Left lobe of liver (tissue), 2 donors: ENCODE measurements around the gene TNIP3. TPM values are rescaled to one million over a fixed set of nuclear protein-coding genes. Genes with fewer than 3 reads are reported as not detected.
"Not testable (repeated sequence)": the region's sequence is repeated elsewhere in the genome, so short reads cannot be mapped to it uniquely, and the experiment has no call there.

ENCODE experiments used
- ATAC-seq: fragments of 200-7000 bp; cut with Tn5 transposase; one replicate; pipeline ENCODE4 v1.9.1; 2020; ENCODE audit warnings: mild to moderate bottlenecking, moderate library complexity
- DNase-seq: peaks from one replicate; pipeline ENCODE4 v3.0.0-alpha.2; 2020; ENCODE audit warnings: low spot score
- total RNA-seq: library from RNA; stranded (reverse); gene quantifications from one replicate; pipeline ENCODE4 v1.2.1, GENCODE V29; 2021
- donor health status: DM: no; HTN: no; CAD: no; lungs with moderate emphysema.
- donor health status: DM: no; HTN: yes; CAD: no.

The TNIP3 gene
- total RNA-seq, 1 donor from 2014 or later: not detected

- ATAC-seq (no peak), DNase-seq (no peak)
Measured at GRCh38 chr4:121177246-121178137, 13.4 kb upstream of the TNIP3 start.

DNA sequence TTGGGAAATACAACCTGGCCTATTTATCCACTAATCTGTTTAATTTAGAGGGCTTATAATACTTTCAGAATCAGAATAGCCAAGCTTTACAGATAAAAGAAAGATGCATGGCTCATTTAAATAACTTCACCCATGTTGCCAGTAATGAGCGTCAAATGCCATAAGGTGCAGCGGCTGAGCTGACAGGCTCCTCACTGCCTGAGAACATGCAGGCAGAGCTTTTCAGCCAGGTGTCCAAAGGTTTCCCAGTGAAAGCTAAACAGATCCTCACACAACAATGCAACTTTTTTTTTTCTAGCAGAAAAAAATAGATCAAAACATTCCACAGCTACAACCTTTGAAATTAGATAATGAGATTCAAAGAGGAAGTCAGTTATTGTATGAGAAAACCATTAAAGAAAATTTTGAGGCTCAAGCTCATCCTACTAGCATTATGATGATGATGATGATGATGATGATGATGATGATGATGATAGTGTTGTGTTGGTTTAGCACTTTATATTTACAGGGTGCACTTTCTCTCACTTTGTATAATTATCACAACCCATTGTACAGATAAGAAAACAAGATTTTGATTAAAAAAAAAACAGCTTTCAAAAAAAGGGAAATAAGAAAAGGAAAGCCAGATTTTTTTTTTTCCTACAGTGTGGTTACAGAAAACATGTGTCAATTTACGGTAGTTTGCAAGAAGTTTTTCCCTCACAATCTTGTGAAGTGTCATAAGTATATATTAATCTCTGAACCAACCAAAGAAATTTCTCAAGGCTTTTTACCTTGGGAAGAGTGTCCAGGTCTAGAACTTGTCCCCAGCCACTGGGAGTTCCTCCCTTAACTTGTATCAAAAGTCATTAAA is 12.2 kb upstream of the TNIP3 start:
- ATAC-seq: no peak

DNA sequence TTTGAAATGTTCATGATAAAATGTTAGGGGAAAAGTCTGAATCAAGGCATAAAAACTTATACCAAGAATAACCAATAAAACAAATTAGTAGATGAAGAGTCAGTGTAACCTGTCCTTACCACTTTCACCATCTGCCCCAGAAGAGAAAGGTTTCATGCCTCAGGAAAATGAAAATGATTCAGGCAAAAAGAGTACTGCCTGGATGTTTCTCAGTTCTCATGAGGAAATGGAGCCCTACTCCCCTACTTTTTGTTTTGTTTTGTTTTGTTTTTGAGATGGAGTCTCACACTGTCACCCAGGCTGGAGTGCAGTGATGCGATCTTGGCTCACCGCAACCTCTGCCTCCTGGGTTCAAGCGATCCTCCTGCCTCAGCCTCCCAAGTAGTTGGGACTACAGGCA is 7.4 kb upstream of the TNIP3 start:
- DNase-seq, ATAC-seq: not testable (repeated sequence)

More for the DNA sequence above, 12.2 kb upstream of the TNIP3 start:
- DNase-seq: no peak

DNA sequence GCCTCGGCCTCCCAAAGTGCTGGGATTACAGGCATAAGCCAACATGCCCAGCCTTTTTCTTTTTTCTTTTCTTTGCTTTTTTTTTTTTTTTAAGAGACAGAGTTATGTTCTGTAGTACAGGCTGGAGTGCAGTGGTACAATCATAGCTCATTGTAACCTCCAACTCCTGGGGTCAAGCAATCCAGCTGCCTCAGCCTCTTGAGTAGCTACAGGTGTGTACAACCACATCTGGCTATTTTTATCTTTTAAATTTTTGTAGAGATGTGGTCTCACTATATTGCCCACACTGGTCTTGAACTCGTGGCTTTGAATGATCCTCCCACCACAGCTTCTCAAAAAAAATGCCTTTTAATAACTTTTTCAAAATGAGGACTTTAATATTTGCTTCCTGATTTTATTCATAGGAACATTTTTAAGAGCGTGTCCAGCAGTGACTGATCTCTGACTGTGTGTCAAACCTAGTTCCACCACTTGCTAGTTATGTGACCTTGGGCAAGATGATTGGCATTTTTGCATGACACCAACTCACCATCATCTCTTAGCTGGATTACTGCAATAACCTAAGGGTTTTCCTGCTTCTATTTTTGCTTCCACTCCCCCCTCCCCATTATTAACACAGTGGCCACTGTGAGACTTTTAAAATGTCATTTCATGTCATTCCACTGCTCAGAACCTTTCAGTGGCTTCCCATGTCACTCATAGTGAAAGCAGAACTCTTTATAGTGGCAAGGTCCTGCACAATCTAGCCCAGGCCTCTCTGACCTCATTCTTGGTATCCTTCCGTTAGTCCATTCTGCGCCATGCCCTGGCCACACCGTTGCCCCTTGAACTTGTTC is 4.5 kb upstream of the TNIP3 start:
- ATAC-seq (peak; percentile 38), DNase-seq (no peak)

DNA sequence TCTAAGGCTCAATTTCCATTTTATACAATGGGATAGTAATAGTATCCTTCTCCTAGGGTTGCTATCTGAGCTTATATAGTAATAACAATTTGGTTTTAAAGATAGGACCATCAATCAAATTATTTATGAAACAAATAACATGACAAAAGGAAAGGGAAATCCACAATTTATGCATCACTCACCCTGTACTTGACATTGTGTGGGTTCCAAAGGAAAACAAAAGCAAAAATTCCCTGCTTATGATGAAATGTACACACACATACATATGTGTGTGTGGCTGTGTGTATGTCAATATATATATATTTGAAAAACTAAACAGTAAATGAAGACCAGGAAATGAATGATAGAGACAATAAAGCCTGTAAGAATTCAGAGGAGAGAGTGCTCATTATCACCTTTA is 2.9 kb upstream of the TNIP3 start:
- no peak for DNase-seq
- ATAC-seq: no peak

GRCh38 chr4:121165206-121165605 is 1.1 kb upstream of the TNIP3 start:
- DNase-seq (no peak), ATAC-seq (no peak)

GRCh38 chr4:121156822-121157769 is 7.0 kb downstream of the TNIP3 start:
- ATAC-seq: peak; percentile 59

GRCh38 chr4:121155893-121156292 is 8.2 kb downstream of the TNIP3 start:
- DNase-seq (no peak), ATAC-seq (no peak)

More at GRCh38 chr4:121156822-121157769, 7.0 kb downstream of the TNIP3 start:
- DNase-seq: no peak

DNA sequence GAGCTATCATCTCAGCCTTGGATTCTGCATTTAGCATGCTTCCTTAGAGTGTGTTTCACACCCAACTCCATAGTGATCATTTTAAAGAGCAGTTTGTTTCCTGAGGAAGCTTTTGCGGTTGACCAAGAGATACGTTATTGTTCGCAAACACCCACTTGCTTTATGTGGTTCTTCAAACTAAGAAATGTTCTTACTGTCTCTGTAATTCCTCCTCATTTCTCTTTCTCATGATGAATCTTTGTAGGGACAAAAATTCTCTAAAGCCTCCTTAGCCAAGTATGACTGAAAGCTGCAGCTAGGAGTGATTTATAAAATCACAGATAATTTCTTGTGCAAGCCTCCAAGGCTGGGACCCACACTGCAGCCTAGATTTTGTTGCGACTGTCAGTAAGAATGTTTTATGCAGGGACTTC is 10.0 kb downstream of the TNIP3 start:
- DNase-seq (no peak), ATAC-seq (no peak)

DNA sequence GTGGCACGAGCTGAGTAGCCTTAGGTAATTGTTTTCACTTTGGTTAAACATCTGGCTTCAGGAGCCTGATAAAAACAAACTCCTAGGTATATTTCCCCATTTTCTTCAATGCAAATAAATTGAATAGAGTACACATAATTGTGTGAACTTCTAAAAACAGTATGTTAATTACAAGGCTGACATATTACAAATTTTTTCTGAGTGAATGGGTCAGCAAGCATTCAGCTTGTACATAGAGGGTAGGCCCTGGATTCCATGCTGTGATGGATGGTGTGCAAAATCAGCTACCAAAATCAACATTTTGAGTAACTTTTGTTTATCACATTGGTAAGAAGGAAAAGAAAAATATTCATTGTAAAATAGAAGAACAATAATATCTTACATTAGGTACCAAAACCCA is 12.2 kb downstream of the TNIP3 start:
- DNase-seq (no peak), ATAC-seq (no peak)

DNA sequence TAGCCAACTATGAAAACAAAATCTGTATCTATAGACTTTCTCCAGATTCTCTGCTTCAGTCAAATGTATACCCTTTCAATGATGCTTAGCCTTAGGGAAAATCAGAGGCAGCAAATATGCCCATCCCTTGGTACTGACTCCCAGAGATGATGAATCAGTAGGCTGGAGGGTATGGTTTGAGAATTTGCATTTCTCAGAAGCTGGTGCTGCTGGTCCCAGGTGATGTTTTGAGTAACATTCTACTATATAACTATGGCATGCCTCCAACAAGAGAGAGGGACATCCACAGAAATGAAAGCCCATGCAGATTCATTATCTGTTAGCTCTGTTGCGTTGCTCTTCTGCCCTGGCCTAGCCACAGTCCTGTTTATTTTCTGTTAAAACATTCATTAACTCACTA is 13.6 kb downstream of the TNIP3 start:
- ATAC-seq (no peak), DNase-seq (no peak)

GRCh38 chr4:121150003-121150402 is 14.1 kb downstream of the TNIP3 start:
- DNase-seq (no peak), ATAC-seq (no peak)

DNA sequence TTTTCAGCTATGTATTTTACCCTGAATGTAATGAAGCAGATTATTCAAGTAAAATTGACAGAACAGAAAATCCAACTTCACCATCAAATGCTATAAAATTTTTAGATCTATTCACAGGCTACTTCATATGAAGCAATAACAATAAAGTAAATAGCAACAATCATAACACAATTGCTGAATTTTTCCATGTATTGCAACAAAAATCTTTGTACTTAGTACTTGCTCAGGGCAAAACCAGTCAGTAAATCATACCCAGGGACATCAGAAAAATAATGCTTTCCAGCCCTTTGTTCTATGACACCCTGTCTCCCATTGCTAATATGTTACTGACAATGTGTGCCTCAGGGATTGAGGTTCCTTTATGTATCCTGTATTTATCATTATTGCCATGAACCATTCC is 15.5 kb downstream of the TNIP3 start:
- ATAC-seq (no peak), DNase-seq (no peak)

DNA sequence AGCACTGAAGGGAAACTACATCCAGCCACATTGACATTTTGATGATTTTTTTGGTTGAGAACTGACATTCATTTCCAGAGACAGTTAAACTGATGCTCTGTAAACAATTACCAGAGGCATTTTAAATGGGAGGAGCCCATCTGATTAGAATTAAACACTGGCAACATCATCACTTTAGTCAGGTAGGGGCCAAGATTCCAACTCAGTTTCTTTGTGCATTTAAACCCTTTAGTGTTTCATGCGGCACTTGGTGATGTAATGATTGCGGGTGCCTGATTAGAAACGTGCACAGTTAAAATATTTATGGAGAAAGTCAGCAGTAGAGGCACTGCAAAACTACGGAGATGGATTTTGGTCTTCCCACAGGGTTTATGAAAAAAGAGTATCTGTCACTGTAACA is 16.1 kb downstream of the TNIP3 start:
- ATAC-seq (no peak), DNase-seq (no peak)

DNA sequence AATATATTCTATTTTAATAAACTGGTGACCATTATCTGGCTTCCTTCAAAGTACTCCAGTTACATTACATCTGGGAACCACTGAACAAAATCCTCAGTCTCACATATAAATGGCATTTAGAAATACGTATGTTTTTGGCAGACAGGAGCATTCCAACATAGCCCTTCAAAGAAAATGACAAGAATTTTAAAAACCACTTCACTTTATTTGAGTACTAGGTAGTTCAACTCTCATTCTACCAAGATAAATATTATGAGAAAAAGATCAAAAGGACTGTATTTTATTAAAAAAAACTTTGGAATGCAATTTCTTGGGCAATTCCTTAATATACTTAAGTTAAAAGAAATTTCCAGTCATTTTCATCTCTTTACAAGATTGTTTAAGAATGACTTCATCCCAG is 17.6 kb downstream of the TNIP3 start:
- DNase-seq (no peak), ATAC-seq (no peak)

GRCh38 chr4:121145430-121145829 is 18.7 kb downstream of the TNIP3 start:
- DNase-seq: no peak

GRCh38 chr4:121144021-121144420 is 20.1 kb downstream of the TNIP3 start:
- DNase-seq: no peak
- no peak for ATAC-seq

More at GRCh38 chr4:121145430-121145829, 18.7 kb downstream of the TNIP3 start:
- no peak for ATAC-seq

GRCh38 chr4:121143131-121143530 is 21.0 kb downstream of the TNIP3 start:
- ATAC-seq (no peak), DNase-seq (no peak)

GRCh38 chr4:121140716-121141460 is 23.2 kb downstream of the TNIP3 start:
- no peak for DNase-seq
- ATAC-seq: no peak
